Caco-2 (cell line): ENCODE data around the gene SIRT6. TPM values are rescaled to one million over a fixed set of nuclear protein-coding genes. Genes with fewer than 3 reads are reported as not detected.
A peak's percentile ranks its signal among the peaks of the same experiment; 100 is the strongest.

Experiments
- BruUV-seq: library from RNA; stranded (reverse); fragments of 400-500 nt; replicated peaks from 2 replicates; lab custom pipeline; 2021; lab: Mats Ljungman, UMichigan
- CTCF ChIA-PET: fragments of 300-600 bp; sonication (Branson Sonifier 250); formaldehyde crosslinking; loops from one replicate; lab custom pipeline; 2022; ENCODE audit warnings: antibody characterized with exemption; lab: Charles Lee
- POLR2A ChIA-PET: fragments of 300-600 bp; sonication (Branson Sonifier 250); formaldehyde crosslinking; loops from one replicate; lab custom pipeline; 2022; ENCODE audit warnings: antibody characterized with exemption; lab: Charles Lee
- DNase-seq, 2 experiments: peaks; one replicate each; pipeline versions ENCODE4 v3.0.0 to v3.0.0-alpha.2; 2020 to 2022
- H3K27me3 ChIP-seq: replicated peaks from 2 replicates; pipeline ENCODE4 v1.6.0; 2011; ENCODE audit warnings: low read length; ENCODE audit not compliant: control insufficient read depth, insufficient read depth
- H3K36me3 ChIP-seq: 2 replicates; pipeline ENCODE4 v1.5.1; 2011; ENCODE audit warnings: low read length; ENCODE audit not compliant: control insufficient read depth, insufficient read depth
- H3K4me1 ChIP-seq: fragments of 250-450 bp; sonication (Bioruptor Pico); 2 replicates; pipeline ENCODE4 v1.5.1; 2020; ENCODE audit warnings: mild to moderate bottlenecking
- H3K4me3 ChIP-seq: 2 replicates; pipeline ENCODE4 v1.5.1; 2011; ENCODE audit warnings: low read depth, mild to moderate bottlenecking, control low read depth, low read length
- H3K9me3 ChIP-seq: fragments of 250-450 bp; sonication (Bioruptor Pico); 2 replicates; pipeline ENCODE4 v1.5.1; 2020; ENCODE audit warnings: mild to moderate bottlenecking, moderate library complexity
- H3K27ac Mint-ChIP-seq: one replicate; pipeline ENCODE4 v1.8.0; 2022; ENCODE audit warnings: mixed read lengths; ENCODE audit not compliant: unreplicated experiment
- H3K27me3 Mint-ChIP-seq: one replicate; pipeline ENCODE4 v1.8.0; 2022; ENCODE audit warnings: mixed read lengths; ENCODE audit not compliant: insufficient read depth, unreplicated experiment
- H3K36me3 Mint-ChIP-seq: one replicate; pipeline ENCODE4 v1.8.0; 2022; ENCODE audit warnings: mild to moderate bottlenecking, mixed read lengths; ENCODE audit not compliant: insufficient read depth, unreplicated experiment
- H3K4me1 Mint-ChIP-seq: one replicate; pipeline ENCODE4 v1.8.0; 2022; ENCODE audit warnings: low read depth, mixed read lengths; ENCODE audit not compliant: unreplicated experiment
- H3K4me3 Mint-ChIP-seq: one replicate; pipeline ENCODE4 v1.8.0; 2022; ENCODE audit warnings: mild to moderate bottlenecking, moderate library complexity, mixed read lengths; ENCODE audit not compliant: unreplicated experiment
- H3K9me3 Mint-ChIP-seq: one replicate; pipeline ENCODE4 v1.8.0; 2022; ENCODE audit warnings: mixed read lengths; ENCODE audit not compliant: unreplicated experiment
- CTCF ChIP-seq, 2 experiments: fragments of 200-600 bp in 1 of 2; IDR thresholded peaks; 1 replicate in 1 of 2; 2 replicates in 1 of 2; pipeline versions ENCODE4 v1.5.1 to v1.8.0; 2011 to 2022; ENCODE audit warnings: antibody characterized with exemption in 1 of 2, control low read depth in 1 of 2, inconsistent platforms in 1 of 2, low read depth in 1 of 2, low read length in 1 of 2, mild to moderate bottlenecking in 1 of 2, moderate library complexity in 1 of 2; ENCODE audit not compliant: insufficient read depth in 1 of 2, severe bottlenecking in 1 of 2, unreplicated experiment in 1 of 2
- intact Hi-C: fragments of 100-400 bp; cut with micrococcal nuclease; formaldehyde crosslinking; loops from one replicate; pipeline ENCODE4 v1.10.0; 2022; ENCODE audit not compliant: unreplicated experiment
- total RNA-seq: library from RNA; stranded (reverse); gene quantifications from 2 replicates; pipeline ENCODE4 v1.2.3, GENCODE V29; 2022

The SIRT6 gene
- total RNA-seq, 1 experiment from 2014 or later, result 18.2 TPM

- H3K36me3 ChIP-seq, result no peaks in the 10 kb centered on the region
- no peak for TF ChIP-seq CTCF (IDR thresholded peaks at IDR 0.05; ENCODE audit: insufficient read depth in 1 of 2, low read depth in 1 of 2, low read length in 1 of 2, severe bottlenecking in 1 of 2, unreplicated experiment in 1 of 2)
- intact Hi-C loops, result no loop called here
- ChIA-PET POLR2A (no interaction called here), CTCF (no interaction called here)
- Mint-ChIP-seq H3K27me3 (peaks cover 32% of the 10 kb centered on the region), H3K36me3 (peaks cover 12% of the 10 kb centered on the region), H3K9me3 (peaks cover 22% of the 10 kb centered on the region), H3K4me3 (peak overlapping the region; percentile 82), H3K4me1 (peaks cover 11% of the 10 kb centered on the region), H3K27ac (no peak overlapping the region)
- H3K4me1 ChIP-seq, result no peaks in the 10 kb centered on the region
- H3K9me3 ChIP-seq, result no peaks in the 10 kb centered on the region
- no peak overlapping the region for H3K4me3 ChIP-seq
- H3K27me3 ChIP-seq, result peaks cover 2% of the 10 kb centered on the region; the same call in 1 of the 2 replicates
- DNase-seq, result no peak
- BruUV-seq, result no TSS peak
Observed at GRCh38 chr19:4197228-4197624, 14.9 kb upstream of the SIRT6 start.

- intact Hi-C loops, result no loop called here
- Mint-ChIP-seq H3K4me3 (peak overlapping the region; percentile 82), H3K36me3 (peaks cover 12% of the 10 kb centered on the region), H3K27ac (no peak overlapping the region), H3K9me3 (peaks cover 22% of the 10 kb centered on the region), H3K4me1 (peaks cover 11% of the 10 kb centered on the region), H3K27me3 (peaks cover 32% of the 10 kb centered on the region)
- Histone ChIP-seq H3K27me3 (peaks cover 2% of the 10 kb centered on the region; the same call in 1 of the 2 replicates), H3K36me3 (no peaks in the 10 kb centered on the region), H3K4me1 (no peaks in the 10 kb centered on the region), H3K4me3 (no peak overlapping the region), H3K9me3 (no peaks in the 10 kb centered on the region)
- ChIA-PET CTCF (no interaction called here), POLR2A (no interaction called here)
- DNase-seq, result no peak
- no peak for TF ChIP-seq CTCF (IDR thresholded peaks at IDR 0.05; ENCODE audit: insufficient read depth in 1 of 2, low read depth in 1 of 2, low read length in 1 of 2, severe bottlenecking in 1 of 2, unreplicated experiment in 1 of 2)
- no TSS peak for BruUV-seq
Observed at GRCh38 chr19:4196587-4197148, 14.3 kb upstream of the SIRT6 start.

GRCh38 chr19:4196009-4196408 is 13.6 kb upstream of the SIRT6 start:
- ChIA-PET CTCF (no interaction called here), POLR2A (no interaction called here)
- intact Hi-C loops, result no loop called here
- H3K36me3 Mint-ChIP-seq, result peaks cover 12% of the 10 kb centered on the region
- no peaks in the 10 kb centered on the region for H3K9me3 ChIP-seq
- no peak for DNase-seq
- no peak overlapping the region for H3K27ac Mint-ChIP-seq
- peaks cover 29% of the 10 kb centered on the region for H3K27me3 Mint-ChIP-seq
- peaks cover 17% of the 10 kb centered on the region for H3K9me3 Mint-ChIP-seq
- peaks cover 2% of the 10 kb centered on the region; the same call in 1 of the 2 replicates for H3K27me3 ChIP-seq
- no TSS peak for BruUV-seq
- H3K4me1 Mint-ChIP-seq, result peaks cover 11% of the 10 kb centered on the region
- H3K4me3 ChIP-seq, result no peak overlapping the region
- H3K36me3 ChIP-seq, result no peaks in the 10 kb centered on the region
- no peak for TF ChIP-seq CTCF (IDR thresholded peaks at IDR 0.05; ENCODE audit: insufficient read depth in 1 of 2, low read depth in 1 of 2, low read length in 1 of 2, severe bottlenecking in 1 of 2, unreplicated experiment in 1 of 2)
- H3K4me3 Mint-ChIP-seq, result no peak overlapping the region
- H3K4me1 ChIP-seq, result no peaks in the 10 kb centered on the region
